NCI-H1105 (cell line): ENCODE measurements around the gene SPARCL1.
A peak's percentile ranks its signal among the peaks of the same experiment; 100 is the strongest.
"Not testable (repeated sequence)": the region's sequence is repeated elsewhere in the genome, so short reads cannot be mapped to it uniquely, and the experiment has no call there.

Source experiments
- DNase-seq: peaks from one replicate; lab custom pipeline; 2025; lab: John Stamatoyannopoulos, UW

SPARCL1 gene, protein sequence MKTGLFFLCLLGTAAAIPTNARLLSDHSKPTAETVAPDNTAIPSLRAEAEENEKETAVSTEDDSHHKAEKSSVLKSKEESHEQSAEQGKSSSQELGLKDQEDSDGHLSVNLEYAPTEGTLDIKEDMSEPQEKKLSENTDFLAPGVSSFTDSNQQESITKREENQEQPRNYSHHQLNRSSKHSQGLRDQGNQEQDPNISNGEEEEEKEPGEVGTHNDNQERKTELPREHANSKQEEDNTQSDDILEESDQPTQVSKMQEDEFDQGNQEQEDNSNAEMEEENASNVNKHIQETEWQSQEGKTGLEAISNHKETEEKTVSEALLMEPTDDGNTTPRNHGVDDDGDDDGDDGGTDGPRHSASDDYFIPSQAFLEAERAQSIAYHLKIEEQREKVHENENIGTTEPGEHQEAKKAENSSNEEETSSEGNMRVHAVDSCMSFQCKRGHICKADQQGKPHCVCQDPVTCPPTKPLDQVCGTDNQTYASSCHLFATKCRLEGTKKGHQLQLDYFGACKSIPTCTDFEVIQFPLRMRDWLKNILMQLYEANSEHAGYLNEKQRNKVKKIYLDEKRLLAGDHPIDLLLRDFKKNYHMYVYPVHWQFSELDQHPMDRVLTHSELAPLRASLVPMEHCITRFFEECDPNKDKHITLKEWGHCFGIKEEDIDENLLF

DNA sequence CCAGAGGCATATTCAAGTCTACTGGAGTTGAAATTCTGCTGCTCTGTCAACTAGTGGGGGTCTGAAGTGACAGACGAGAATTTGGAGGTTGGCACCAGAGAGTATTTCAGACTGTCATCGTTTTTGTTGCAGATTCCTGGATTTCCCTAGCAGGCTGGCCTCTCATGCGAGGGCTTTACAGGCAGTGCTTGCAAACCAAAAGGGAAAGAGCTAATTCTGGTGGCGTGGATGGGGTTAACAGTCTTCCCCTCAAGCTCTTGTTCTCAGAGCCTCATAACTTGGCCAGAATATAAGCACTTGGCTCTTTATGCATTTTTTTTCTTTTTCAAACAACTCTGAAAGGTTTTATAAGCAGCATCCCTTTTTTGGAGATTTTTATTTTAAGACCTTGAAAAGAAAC lies at the start of gene SPARCL1:
Gene SPARCL1 (minus strand): TSS at position 190 of the 400 bp plus-strand sequence. CDS start 29,802 bp downstream, outside the sequence.
- DNase-seq: no peak

DNA sequence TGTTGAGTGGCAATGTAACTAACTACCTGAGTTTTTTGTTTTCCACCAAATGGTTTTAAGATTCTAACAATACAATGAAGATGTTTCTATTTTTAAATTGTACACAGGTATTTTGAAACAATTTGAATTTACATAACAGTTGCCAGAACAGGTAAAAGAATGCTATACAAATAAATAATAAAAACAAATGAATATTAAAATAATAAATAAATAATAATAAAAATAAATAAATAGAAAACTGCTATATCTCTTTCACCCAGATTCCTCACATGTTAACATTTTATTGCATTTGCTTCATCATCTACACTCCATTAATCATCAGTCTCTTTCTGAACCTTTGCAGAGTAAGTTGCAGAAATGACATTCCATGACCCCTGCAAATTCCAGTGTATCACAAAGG lies 46.8 kb upstream of the SPARCL1 start:
- no peak for DNase-seq

DNA sequence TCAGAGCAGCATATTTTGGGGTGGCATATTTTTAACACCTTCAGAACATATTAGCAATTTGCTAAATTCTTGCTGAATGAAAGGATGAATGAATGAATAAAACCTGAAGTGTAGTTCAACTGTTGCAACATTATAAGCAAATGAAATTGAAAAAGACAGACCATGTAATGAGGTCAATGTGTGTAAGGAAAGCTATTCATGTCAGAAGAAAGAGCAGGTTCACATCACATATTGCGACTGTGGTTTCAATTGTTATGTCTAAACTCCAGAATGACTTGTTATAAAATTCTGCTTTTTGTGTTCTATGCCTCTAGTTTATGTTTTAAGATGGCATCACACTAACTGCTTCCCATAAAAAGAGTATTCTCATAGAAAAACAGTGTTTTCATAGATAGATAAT lies 46.2 kb upstream of the SPARCL1 start:
- no peak for DNase-seq

DNA sequence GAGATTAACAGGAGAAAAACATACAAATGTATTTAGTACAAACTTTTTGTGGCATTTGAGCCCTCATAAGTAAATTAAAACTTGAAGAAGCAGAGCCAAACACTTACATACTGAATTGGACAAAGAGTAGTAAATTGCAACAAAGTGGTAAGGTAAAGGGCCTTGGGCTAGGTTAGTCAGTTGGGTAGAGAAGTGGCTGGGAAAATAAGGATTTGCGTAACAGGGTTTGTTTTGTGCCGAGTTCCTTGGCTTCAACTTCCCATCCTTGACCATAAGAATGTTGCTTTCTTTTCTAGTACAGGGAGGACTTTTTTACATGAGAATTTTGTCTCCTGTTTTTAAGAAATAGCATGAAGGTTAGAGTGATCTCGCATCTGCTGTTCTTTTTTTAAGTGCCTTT lies 45.8 kb upstream of the SPARCL1 start:
- no peak for DNase-seq

DNA sequence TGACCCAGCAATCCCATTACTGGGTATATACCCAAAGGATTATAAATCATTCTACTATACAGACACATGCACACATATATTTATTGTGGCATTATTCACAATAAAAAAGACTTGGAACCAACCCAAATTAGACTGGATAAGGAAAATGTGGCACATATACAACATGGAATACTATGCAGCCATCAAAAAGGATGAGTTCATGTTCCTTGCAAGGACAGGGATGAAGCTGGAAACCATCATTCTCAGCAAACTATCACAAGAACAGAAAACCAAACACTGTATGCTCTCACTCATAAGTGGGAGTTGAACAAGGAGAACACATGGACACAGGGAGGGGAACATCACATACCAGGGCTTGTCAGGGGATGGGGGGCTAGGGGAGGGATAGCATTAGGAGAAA lies 45.2 kb upstream of the SPARCL1 start:
- not testable (repeated sequence) for DNase-seq

DNA sequence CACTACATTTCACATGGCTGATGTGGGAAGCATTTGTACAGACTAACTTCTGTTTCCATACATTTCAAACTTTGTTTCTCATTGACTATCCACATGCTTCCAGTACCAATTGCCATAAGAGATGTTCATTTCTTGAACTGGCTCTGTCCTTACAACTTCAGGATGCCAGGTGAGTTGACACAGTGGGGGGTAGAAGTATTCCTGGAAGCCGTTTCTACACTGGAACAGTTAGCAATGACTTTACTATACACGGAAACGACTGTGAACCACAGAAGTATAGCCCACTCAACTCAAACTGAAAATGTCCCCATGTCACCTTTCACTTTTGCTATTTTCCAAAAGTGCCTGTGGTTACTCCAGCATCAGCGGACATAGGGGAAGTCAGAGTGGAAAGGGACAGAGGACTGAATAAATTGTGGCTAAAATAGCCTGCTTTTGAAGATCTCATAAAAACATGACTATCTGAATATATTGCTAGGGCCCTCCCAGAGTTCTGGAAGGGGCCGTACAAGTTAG lies 41.2 kb upstream of the SPARCL1 start:
- no peak for DNase-seq

DNA sequence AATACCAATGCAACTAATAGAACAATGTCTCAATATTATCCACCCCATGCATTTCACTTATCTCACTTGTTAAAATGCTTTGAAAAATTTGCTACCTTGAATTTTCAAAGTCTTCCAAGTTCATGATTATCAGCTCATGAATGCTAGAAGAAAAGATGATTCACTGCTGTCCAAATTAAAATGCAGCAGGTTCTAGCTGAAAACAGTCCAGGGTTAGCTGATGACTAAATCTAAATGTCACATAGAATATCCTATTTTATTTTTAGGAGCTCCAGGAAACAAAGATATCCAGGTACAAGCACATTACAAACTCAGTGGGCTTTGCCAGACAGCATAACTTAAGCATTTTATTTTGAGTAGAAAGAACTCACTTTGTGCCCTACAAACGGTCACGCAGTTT lies 38.0 kb upstream of the SPARCL1 start:
- DNase-seq: no peak

DNA sequence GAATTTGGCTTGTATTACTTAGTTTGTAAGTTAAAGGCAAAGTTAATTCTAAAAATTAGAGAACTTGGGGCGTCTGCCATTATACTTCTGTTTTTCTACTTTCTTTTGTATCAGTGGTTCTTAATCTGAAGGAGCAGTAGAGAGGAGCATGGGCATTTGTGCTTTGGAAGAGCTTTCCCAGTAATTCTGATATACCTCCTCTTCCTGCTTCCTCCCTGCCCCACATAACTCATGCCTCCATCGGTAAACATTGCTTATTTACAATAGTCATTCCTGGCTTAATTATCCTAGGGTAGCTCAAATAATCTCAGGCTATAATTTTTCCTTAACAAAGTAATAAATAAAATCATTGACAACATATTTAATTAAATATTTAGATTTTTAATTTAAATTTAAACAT lies 37.1 kb upstream of the SPARCL1 start:
- no peak for DNase-seq

DNA sequence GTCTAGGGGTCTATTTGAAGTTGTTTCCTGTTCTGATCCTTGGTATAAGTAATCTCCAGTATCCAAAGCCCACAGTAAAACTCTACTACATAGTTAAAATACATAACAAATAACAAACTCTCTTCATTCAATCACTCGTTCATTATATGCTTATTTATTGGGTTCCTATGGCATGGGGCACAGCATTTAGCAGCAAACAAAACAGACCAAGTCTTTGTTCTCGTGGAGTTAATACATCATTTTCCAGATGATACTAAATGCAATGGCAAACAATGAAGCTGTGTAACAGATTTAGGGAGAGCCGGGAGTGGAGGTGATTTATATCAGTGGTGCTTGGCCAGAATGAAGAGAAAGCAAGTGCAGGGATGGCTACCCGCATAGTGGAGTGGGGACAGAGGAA lies 36.6 kb upstream of the SPARCL1 start:
- DNase-seq: no peak

DNA sequence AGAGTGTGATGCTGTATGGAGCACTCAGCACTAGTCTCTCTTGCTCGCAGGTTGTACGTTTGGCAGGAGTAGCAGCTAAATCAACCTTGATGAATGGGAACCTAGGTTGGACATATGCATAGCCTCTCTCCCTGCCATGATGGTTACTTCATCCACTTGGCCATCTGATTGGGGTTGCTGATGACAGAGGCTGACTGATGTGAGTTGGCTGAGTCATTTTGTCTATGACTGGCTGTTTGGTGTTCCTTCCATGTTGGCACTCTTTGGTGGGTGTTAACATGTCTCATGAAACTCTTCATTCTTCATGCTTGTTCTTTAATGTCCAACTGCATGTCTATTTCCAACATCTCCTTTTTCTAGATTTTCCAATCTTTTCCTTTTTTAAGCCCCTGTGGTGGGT lies 31.6 kb upstream of the SPARCL1 start:
- DNase-seq: no peak

DNA sequence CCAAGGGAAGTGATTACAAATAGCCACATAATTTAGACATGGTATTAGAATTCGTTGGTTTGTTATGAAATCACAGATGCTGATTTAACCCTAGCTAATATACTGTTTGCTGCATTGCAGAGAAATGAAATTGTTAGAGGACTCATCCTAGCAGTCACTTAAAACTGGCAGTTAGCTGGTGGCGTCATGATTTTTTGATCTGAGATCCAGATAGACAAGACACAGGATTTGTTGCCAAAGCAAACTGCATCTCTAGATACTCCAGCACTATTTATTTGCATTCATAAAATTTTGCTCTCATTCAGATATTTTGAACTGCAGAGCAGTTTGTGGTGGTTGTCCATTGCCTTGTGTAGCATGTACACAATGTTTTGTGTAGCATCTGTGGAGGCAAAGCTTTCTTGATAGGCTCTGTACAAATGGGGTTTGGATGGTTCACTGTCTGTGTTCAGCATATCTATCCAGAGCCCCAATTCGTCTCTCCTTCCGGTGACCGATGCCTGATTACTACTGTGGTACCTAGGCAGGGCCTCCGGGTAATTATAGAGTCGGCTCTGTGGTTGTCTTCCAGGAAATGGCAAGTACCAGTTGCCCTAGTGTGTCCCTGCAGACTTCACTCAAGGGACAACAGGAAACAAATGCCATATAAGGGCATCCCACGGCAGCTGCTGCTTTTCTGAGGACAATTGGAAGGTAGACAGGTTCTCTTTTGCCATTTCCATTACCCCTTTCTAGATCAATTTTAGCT lies 30.1 kb upstream of the SPARCL1 start:
- DNase-seq: peak; percentile 77

DNA sequence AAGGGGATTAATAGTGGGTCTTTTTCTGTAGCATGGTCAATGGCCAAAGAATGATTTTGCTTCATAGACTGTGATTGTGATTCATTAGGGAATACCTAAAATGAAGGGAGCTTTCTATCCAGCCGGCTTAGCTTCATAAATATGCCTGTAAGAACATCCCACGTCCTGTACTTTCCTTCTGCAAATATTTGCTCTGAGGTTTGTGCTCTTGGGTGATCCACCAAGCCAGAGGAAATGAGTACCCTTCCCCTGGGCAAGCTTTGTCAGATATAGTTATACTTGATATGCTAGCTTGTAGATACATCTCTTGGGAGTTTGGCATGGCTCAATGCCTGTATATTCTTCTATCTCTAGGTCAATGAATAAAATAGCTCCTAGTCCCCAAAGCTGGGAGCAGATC lies 28.2 kb upstream of the SPARCL1 start:
- DNase-seq: no peak

DNA sequence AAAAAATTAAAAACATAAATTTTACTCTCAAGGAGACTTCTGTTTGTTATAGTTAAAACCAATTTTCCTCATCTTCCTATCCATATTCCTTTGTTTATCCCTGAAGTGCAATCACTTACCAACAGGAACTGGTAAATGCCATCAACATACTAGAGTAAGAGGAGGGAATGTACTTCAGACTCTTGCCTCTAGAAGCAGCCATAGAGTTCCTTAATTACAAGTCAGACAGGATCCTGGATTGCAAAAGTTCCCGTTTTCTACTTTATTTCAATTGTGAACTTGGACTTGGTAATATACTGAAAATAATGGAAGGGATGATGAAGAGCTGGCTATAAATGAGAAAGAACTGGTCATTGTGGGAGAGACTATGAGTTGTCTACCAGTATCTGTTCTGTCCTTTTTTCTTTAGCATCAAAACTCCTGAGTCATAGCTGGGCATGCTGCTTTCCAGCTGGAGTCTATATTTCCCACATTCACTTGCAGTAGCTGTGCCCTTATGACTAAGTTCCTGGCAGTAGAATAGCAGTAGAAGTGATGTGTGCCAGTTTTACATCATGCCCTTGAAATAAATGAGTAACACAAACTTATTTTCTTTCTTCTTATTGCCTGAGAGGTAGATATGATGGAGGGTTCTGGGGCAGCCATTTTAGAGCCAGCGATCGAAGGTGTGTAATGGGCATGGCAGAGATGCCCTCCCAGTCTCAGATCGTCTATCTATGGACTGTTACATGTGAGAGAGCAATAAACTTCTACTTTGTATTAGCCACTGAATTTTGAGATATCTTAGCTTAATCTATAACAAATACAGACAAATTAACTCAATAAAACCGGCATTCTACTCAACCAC lies 26.8 kb upstream of the SPARCL1 start:
- DNase-seq: no peak

DNA sequence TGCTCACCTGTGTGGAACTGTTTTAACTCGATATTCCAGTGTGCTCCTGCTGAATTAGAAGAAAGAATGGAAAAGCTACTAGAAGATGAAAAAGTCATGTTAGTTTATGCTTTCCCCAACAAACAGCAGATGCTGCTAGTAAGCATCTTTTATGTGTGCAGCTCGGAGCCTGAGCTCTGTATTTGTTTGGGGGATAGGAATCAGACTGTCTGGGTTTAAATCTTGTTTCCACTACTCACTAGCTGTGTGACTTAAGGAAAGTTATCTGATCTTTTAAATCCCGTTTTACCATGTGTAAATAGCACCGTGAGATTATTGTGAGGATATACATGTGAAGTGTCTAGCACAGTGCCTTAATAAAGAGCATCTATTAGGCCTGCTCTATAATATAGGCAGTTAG lies 24.0 kb upstream of the SPARCL1 start:
- DNase-seq: no peak

DNA sequence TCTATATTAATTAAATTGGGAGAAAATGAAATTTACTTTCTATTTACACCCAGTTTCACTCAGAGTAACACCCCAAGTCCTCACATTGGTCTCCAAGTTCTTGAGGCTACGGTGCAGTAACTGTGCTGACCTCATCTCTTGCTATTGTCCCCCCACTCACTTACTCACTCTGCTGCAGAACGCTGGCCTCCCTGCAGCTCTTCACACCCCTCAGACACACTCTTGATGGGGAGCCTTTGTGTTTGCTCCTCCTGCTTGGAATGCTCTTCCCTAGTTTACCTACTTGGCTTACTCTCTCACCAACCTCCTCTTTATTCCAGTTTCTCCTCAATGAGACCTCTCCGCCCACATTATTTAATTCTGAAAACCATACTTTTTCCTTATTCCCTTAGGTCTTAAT lies 22.2 kb upstream of the SPARCL1 start:
- DNase-seq: no peak

DNA sequence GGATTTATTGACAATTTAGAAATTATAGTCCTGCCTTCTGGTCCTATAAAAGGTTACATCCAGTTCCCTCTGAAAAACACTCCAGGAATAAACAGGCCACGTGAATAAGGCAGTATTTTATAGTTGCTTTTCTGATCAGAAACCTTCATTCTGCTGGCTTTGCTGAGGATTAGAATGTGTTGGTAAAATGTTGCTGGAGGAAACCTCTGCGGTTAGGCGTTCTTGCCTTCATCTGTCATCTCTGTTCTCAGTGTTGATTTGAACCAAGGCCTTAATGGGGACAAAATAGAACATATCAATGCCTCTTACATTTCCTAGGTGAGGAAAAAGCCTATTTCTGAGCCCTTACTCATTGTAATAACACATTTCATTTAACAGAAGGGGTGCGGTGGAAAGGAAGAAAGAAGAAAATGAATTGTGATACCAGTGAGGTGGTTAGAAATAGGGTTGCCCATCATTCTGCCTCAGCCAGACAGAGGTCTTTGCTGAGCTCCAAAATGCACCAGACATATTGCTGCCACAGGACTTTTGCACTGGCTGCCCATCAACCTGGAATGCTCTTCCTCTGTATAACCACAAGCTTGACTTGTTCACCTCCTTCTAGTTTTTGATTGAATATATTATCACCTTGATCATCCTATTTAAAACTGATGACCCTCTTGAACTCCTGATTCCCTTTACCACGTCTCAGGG lies 18.0 kb upstream of the SPARCL1 start:
- DNase-seq: no peak

DNA sequence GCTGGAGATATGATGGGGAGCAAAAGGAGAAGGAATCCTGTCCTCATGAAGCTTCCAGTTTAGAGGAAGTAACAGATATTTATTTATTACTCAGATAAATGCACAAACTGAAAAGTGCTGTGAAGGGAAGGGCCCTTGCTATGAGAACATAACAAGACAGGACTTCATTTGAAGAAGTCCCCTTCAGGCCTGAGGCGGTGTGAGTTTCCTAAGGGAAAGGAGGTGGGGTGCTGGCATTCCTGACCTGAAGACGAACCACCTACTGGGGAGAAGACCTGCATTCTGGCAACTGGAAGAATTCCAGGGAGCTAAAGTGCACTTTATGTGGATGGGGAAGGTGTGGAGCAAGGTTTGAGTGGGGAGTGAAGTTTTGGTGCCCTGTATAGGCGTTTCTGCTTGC lies 15.9 kb upstream of the SPARCL1 start:
- DNase-seq: no peak

DNA sequence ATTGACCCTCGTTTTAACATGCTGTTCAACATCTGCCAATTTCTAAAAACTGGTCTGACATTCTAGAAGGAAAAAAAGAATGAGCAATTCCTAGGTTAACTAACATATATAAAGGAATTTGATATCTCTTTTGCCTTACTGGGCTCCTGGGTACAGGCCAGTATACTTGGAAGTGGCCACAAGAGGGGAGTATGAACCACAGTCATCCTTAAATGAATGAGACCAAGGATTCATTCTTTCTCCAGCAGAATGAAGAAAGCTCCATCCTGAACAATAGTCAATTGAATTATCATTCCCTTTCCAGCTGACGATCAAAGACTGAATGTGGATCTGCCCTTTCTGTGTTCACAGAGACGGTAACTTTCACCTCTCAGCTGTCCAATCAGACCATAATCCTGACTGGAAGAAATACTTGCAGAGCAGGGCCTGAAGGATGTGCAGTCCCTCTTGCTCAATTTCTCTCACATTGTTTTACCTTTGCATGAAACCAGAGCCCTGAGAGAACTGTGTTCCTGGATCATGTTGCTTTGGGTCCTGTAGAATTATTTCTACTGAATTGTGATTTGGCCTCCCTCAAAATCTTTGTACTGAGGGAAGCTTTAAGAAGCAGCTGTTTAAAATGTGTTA lies 14.8 kb upstream of the SPARCL1 start:
- no peak for DNase-seq

DNA sequence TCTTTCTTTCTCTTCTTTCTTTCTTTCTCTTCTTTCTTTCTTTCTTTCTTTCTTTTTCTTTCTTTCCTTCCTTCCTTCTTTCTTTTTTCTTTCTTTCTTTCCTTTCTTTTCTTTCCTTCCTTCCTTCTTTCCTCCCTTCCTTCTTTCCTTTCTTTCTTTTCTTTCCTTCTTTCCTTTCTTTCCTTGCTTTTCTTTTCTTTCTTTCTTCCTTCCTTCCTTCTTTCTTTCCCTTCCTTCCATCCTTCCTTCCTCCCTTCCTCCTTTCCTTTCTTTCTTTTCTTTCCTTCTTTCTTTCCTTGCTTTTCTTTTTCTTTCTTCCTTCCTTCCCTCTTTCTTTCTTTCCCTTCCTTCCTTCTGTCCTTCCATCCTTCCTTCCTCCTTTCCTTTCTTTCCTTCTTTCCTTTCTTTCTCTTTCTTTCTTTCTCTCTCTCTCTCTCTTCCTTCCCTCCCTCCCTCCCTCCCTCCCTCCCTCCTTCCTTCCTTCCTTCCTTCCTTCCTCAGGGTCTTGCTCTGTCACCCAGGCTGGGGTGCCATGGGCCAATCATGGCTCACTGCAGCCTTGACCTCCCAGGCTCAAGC lies 13.6 kb upstream of the SPARCL1 start:
- no peak for DNase-seq

DNA sequence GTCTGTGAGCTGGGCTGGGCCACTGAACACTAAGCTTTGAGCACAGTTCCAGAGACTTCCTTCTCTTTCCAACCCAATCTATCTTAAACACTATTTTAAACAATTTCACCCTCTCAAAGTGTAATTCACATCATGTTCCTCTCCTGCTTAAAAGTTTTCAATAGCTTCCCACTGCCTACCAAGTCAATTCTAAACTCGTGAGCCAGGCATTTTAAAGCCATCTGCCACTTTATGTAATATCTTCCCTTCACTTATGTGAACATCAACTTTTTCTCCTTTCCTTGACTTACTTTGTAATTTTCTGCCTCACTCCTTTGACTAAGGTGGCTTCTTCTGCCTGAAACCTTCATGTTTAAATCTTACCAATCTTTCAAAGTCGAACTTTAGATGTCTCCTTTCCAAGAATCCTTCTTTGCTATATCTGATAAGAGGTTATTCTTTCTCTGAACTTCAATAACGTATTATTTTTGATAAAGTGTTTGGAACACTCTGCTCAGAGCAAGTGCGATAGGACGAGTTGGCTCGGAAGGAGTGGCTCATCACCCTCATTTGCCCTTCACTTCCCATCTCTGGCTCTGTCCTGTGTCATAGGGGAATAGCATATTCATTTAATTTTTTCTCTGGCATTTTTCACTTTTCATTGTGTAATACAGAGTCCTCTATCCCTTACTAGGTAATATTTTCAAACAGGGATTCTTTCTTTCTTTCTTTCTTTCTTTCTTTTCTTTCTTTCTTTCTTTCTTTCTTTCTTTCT lies 13.0 kb upstream of the SPARCL1 start:
- DNase-seq: no peak
